ENCODE results near the gene GLUL.

GLUL gene

DNA sequence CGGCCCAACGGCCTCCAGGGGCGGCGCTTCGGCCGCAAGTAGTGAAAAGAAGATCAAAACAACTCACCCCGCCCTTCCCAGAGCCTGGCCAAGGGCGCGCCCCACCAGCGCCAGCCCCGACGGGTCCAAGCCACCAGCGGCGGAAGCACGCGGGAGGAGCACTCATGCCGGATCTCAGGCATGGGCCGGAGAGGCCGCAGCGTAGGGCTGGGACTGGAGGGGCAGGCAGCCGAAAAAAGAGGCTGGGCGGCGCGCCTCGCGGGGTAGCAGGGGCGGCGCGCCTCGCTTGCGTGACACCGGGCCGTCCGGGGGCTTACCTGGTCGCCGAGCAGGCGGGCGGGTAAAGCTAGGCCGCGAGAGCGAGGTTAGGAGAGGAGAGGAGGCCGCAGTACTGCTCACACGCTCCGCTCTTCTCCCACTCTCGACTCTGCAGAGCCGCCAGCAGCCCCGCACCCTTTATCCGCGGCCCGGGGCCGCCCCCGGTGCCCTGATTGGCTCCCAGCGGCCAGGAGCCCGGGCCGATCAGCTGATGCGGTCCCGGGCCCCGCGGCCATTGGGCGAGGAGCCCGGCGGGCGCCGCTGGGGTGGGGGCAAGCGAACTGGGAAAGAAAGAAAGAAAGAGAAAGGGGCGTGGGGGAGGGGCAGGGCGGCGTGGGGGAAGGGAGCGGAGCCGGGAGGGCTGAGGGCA, at the start of gene GLUL:
TSS of gene GLUL (minus strand) at position 429 of the 688 bp plus-strand sequence. CDS start 3,053 bp downstream, outside the sequence.
- Histone ChIP-seq H3K9ac (ENCODE audit: low read length) (no peak within 1 kb of the TSS; the same call in 1 of the 2 replicates), H3K36me3 (ENCODE audit: insufficient read depth, low read length) (no peaks in the 10 kb centered on the region; the same call in 1 of the 2 replicates), H3K9me3 (ENCODE audit: low read length) (no peaks in the 10 kb centered on the region), H3K4me2 (ENCODE audit: low read length) (peak within 1 kb of the TSS; percentile 41), H3K4me3 (ENCODE audit: low read depth, low read length, poor library complexity, severe bottlenecking) (peak within 1 kb of the TSS; percentile 48), H3K27ac (ENCODE audit: low read depth, low read length, poor library complexity, severe bottlenecking) (no peak within 1 kb of the TSS), H3F3A (ENCODE audit: insufficient read depth, low read length) (no peaks in the 10 kb centered on the region), H3K4me1 (ENCODE audit: insufficient read depth, low read length, severe bottlenecking) (no peaks in the 10 kb centered on the region), H3K27me3 (ENCODE audit: insufficient read depth, low read length) (no peaks in the 10 kb centered on the region), H4K20me1 (ENCODE audit: insufficient read depth, low read length) (no peaks in the 10 kb centered on the region), H3K9me2 (ENCODE audit: low read depth, low read length) (no peaks in the 10 kb centered on the region), H2AFZ (ENCODE audit: low read length) (no peak within 1 kb of the TSS), H3K79me2 (ENCODE audit: insufficient read depth, low read length) (no peaks in the 10 kb centered on the region)
- no peak for TF ChIP-seq EZH2 (IDR thresholded peaks at IDR 0.05; ENCODE audit: borderline replicate concordance, low read length)
- TF ChIP-seq, protein P1, sequence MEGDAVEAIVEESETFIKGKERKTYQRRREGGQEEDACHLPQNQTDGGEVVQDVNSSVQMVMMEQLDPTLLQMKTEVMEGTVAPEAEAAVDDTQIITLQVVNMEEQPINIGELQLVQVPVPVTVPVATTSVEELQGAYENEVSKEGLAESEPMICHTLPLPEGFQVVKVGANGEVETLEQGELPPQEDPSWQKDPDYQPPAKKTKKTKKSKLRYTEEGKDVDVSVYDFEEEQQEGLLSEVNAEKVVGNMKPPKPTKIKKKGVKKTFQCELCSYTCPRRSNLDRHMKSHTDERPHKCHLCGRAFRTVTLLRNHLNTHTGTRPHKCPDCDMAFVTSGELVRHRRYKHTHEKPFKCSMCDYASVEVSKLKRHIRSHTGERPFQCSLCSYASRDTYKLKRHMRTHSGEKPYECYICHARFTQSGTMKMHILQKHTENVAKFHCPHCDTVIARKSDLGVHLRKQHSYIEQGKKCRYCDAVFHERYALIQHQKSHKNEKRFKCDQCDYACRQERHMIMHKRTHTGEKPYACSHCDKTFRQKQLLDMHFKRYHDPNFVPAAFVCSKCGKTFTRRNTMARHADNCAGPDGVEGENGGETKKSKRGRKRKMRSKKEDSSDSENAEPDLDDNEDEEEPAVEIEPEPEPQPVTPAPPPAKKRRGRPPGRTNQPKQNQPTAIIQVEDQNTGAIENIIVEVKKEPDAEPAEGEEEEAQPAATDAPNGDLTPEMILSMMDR (IDR thresholded peaks at IDR 0.05; ENCODE audit: low read length) = no peak

DNA sequence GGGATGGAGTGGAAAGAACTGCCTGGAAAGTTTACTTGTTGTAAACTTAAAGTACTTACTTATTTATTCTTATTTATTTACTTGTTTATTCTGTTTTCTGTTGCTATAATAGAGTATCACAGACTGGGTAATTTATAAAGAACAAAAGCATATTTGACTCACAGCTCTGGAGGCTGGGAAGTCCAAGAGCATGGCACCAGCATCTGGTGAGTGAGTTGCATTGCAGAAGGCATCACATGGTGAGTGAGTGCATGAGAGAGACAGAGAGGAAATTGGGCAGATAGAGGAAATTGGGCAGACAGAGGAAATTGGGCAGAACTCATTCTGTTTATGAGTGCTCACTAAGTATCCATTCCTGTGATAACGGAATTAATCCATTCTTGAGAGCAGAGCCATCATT, 46.7 kb upstream of the GLUL start:
- H3K27me3 ChIP-seq (ENCODE audit: insufficient read depth, low read length) = no peaks in the 10 kb centered on the region; the same call in 1 of the 2 replicates
- H3K27ac ChIP-seq (ENCODE audit: low read depth, low read length, poor library complexity, severe bottlenecking) = no peak overlapping the region
- no peaks in the 10 kb centered on the region for H3K9me2 ChIP-seq (ENCODE audit: low read depth, low read length)
- no peaks in the 10 kb centered on the region for H3K4me1 ChIP-seq (ENCODE audit: insufficient read depth, low read length, severe bottlenecking)
- no peak overlapping the region for H3K4me3 ChIP-seq (ENCODE audit: low read depth, low read length, poor library complexity, severe bottlenecking)
- no peaks in the 10 kb centered on the region for H3K79me2 ChIP-seq (ENCODE audit: insufficient read depth, low read length)
- no peaks in the 10 kb centered on the region for H4K20me1 ChIP-seq (ENCODE audit: insufficient read depth, low read length)
- no peaks in the 10 kb centered on the region for H3K9me3 ChIP-seq (ENCODE audit: low read length)
- no peak overlapping the region for H3K4me2 ChIP-seq (ENCODE audit: low read length)
- no peak for TF ChIP-seq EZH2 (IDR thresholded peaks at IDR 0.05; ENCODE audit: borderline replicate concordance, low read length)
- TF ChIP-seq, protein P1 (IDR thresholded peaks at IDR 0.05; ENCODE audit: low read length) = no peak
- no peak overlapping the region for H2AFZ ChIP-seq (ENCODE audit: low read length)
- no peak overlapping the region for H3K9ac ChIP-seq (ENCODE audit: low read length)
- no peaks in the 10 kb centered on the region for H3F3A ChIP-seq (ENCODE audit: insufficient read depth, low read length)
- H3K36me3 ChIP-seq (ENCODE audit: insufficient read depth, low read length) = no peaks in the 10 kb centered on the region

DNA sequence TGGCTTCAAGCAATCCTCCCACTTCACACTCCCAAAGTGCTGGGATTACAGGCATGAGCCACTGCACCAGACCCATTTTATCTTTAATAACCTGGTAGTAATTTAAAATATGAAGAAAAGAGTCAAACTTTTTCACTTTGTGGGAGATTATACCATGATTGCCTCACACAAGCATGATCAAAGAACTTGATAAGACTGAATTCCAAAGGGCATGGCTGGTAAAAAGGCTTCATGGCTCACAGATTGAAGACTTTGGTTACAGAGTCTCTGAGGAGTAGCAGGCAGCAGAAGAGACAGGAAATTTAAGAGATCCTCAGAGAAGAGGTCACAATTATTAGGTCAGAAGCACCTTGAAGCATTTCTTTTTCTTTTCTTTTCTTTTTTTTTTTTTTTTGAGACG, 42.0 kb upstream of the GLUL start:
- Histone ChIP-seq H2AFZ (ENCODE audit: low read length) (no peak overlapping the region), H3K4me3 (ENCODE audit: low read depth, low read length, poor library complexity, severe bottlenecking) (no peak overlapping the region), H3K79me2 (ENCODE audit: insufficient read depth, low read length) (no peaks in the 10 kb centered on the region), H3K4me1 (ENCODE audit: insufficient read depth, low read length, severe bottlenecking) (no peaks in the 10 kb centered on the region), H3K9me2 (ENCODE audit: low read depth, low read length) (no peaks in the 10 kb centered on the region), H3K9ac (ENCODE audit: low read length) (no peak overlapping the region), H3K27me3 (ENCODE audit: insufficient read depth, low read length) (no peaks in the 10 kb centered on the region; the same call in 1 of the 2 replicates), H4K20me1 (ENCODE audit: insufficient read depth, low read length) (no peaks in the 10 kb centered on the region), H3K9me3 (ENCODE audit: low read length) (no peaks in the 10 kb centered on the region), H3K36me3 (ENCODE audit: insufficient read depth, low read length) (no peaks in the 10 kb centered on the region), H3F3A (ENCODE audit: insufficient read depth, low read length) (no peaks in the 10 kb centered on the region), H3K27ac (ENCODE audit: low read depth, low read length, poor library complexity, severe bottlenecking) (no peak overlapping the region), H3K4me2 (ENCODE audit: low read length) (no peak overlapping the region)
- no peak for TF ChIP-seq EZH2 (IDR thresholded peaks at IDR 0.05; ENCODE audit: borderline replicate concordance, low read length)
- TF ChIP-seq, protein P1 (IDR thresholded peaks at IDR 0.05; ENCODE audit: low read length) = no peak

All from OCI-LY1 (cell line).